Breast epithelium (tissue), 4 donors: Measurements from ENCODE around the gene GSTM5. TPM values are rescaled to one million over a fixed set of nuclear protein-coding genes. Genes with fewer than 3 reads are reported as not detected.
A peak's percentile ranks its signal among the peaks of the same experiment; 100 is the strongest.

Experiments
- DNase-seq, 2 donors: peaks; one replicate each; pipeline ENCODE4 v3.0.0-alpha.2; 2019; ENCODE audit warnings: low spot score in 2 of 2
- H3K27ac ChIP-seq, 2 donors: fragments of 200-600 bp; sonication (generic) in 1 of 2; one replicate each; pipeline ENCODE4 v1.5.1; 2016 to 2019; ENCODE audit warnings: mild to moderate bottlenecking in 1 of 2
- H3K27me3 ChIP-seq, 2 donors: fragments of 200-600 bp; sonication (generic) in 1 of 2; one replicate each; pipeline versions ENCODE4 v1.5.1 to v1.6.0; 2017 to 2019; ENCODE audit warnings: control low read depth in 1 of 2, mild to moderate bottlenecking in 1 of 2
- H3K36me3 ChIP-seq: fragments of 200-600 bp; one replicate; pipeline ENCODE4 v1.5.1; 2019
- H3K4me1 ChIP-seq, 2 donors: fragments of 200-600 bp; sonication (generic); one replicate each; pipeline ENCODE4 v1.5.1; 2016 to 2019; ENCODE audit warnings: control low read depth in 1 of 2
- H3K4me3 ChIP-seq, 3 donors: fragments of 200-600 bp; sonication (generic); 1 replicate in 2 of 3; 2 replicates in 1 of 3; pipeline ENCODE4 v1.5.1; 2016 to 2019; ENCODE audit warnings: mild to moderate bottlenecking in 3 of 3, moderate library complexity in 2 of 3
- H3K9me3 ChIP-seq, 2 donors: fragments of 200-600 bp; sonication (generic) in 1 of 2; one replicate each; pipeline ENCODE4 v1.5.1; 2016 to 2019; ENCODE audit warnings: control low read depth in 1 of 2
- CTCF ChIP-seq, 3 donors: fragments of 450-650 bp; IDR thresholded peaks; one replicate each; pipeline ENCODE4 v1.5.1; 2016 to 2017; ENCODE audit warnings: antibody characterized with exemption in 3 of 3, mild to moderate bottlenecking in 3 of 3, moderate library complexity in 3 of 3
- POLR2A ChIP-seq: fragments of 450-650 bp; IDR thresholded peaks from one replicate; pipeline ENCODE4 v1.6.1; 2016; ENCODE audit warnings: antibody characterized with exemption, mild to moderate bottlenecking, moderate library complexity
- POLR2AphosphoS5 ChIP-seq, 3 donors: sonication (generic); formaldehyde crosslinking; IDR thresholded peaks; one replicate each; pipeline ENCODE4 v1.6.1; 2017; ENCODE audit warnings: antibody characterized with exemption in 3 of 3
- intact Hi-C: fragments of 100-400 bp; cut with DNase I; formaldehyde crosslinking; loops from one replicate; pipeline ENCODE4 v1.15.1; 2023; ENCODE audit warnings: low total_unique reads
- total RNA-seq, 3 donors: library from RNA; depleted of rRNA; stranded (reverse); fragments of >200 nt; gene quantifications; one replicate each; pipeline ENCODE4 v1.1.0, GENCODE V29; 2016

The GSTM5 gene
- total RNA-seq, 3 donors from 2014 or later: 1.8 to 4.6 (median 3.6) TPM

DNA sequence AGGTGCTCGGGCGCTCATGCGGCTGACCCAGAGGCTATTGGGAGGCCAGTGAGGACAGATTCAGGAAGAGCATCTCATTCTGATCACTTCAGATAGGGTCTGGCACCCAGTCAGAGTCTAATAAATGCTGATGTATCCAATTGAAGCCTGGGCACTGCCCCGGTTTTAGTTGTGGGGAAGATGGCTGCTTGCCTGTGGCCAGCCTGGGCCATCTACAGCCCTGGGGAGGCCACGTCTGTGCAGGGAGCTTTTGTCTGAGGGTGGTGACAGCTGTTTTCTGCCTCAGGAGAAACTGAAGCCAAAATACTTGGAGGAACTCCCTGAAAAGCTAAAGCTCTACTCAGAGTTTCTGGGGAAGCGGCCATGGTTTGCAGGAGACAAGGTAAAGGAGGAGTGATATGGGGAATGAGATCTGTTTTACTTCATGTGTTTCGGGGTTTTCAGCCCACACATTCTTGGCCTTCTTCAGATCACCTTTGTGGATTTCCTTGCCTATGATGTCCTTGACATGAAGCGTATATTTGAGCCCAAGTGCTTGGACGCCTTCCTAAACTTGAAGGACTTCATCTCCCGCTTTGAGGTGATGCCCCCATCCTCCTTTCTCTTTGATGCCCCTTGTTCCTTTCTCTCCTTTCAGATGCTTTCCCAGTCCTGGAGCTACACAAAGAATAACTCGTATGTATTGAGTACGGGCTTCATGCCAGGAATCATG is 2.8 kb downstream of the GSTM5 start:
- TF ChIP-seq POLR2A: no peak
- Histone ChIP-seq H3K36me3 (no peaks in the 10 kb centered on the region), H3K4me3 (no peak overlapping the region), H3K9me3 (no peaks in the 10 kb centered on the region), H3K27me3 (no peaks in the 10 kb centered on the region), H3K27ac (no peak overlapping the region), H3K4me1 (no peaks in the 10 kb centered on the region)
- intact Hi-C loops: no loop called here
- DNase-seq: no peak

GRCh38 chr1:109716121-109716520 is 4.1 kb downstream of the GSTM5 start:
- Histone ChIP-seq H3K9me3 (no peaks in the 10 kb centered on the region), H3K4me3 (no peak overlapping the region), H3K27ac (peak overlapping the region in 1 of 2 donors; percentile 43), H3K4me1 (no peaks in the 10 kb centered on the region), H3K27me3 (no peaks in the 10 kb centered on the region), H3K36me3 (no peaks in the 10 kb centered on the region)
- TF ChIP-seq CTCF (IDR thresholded peaks at IDR 0.05) (no peak), POLR2A (no peak), POLR2AphosphoS5 (IDR thresholded peaks at IDR 0.05) (no peak)
- intact Hi-C loops: no loop called here
- no peak for DNase-seq

GRCh38 chr1:109716570-109717090 is 4.6 kb downstream of the GSTM5 start:
- intact Hi-C loops: no loop called here
- Histone ChIP-seq H3K27ac (peak overlapping the region; percentile 42 to 43), H3K4me3 (no peak overlapping the region), H3K9me3 (no peaks in the 10 kb centered on the region), H3K4me1 (no peaks in the 10 kb centered on the region), H3K27me3 (no peaks in the 10 kb centered on the region), H3K36me3 (no peaks in the 10 kb centered on the region)
- DNase-seq: no peak
- TF ChIP-seq POLR2A (no peak), CTCF (IDR thresholded peaks at IDR 0.05) (no peak), POLR2AphosphoS5 (IDR thresholded peaks at IDR 0.05) (no peak)

GRCh38 chr1:109717729-109718128 is 5.7 kb downstream of the GSTM5 start:
- Histone ChIP-seq H3K9me3 (no peaks in the 10 kb centered on the region), H3K27me3 (no peaks in the 10 kb centered on the region), H3K4me1 (no peaks in the 10 kb centered on the region), H3K27ac (no peak overlapping the region), H3K4me3 (no peak overlapping the region), H3K36me3 (no peaks in the 10 kb centered on the region)
- intact Hi-C loops: no loop called here
- DNase-seq: no peak
- TF ChIP-seq POLR2A: no peak
- TF ChIP-seq POLR2AphosphoS5 (IDR thresholded peaks at IDR 0.05): no peak

- intact Hi-C loops: no loop called here
- no peak for TF ChIP-seq POLR2AphosphoS5 (IDR thresholded peaks at IDR 0.05)
- no peak for TF ChIP-seq CTCF (IDR thresholded peaks at IDR 0.05)
- TF ChIP-seq POLR2A: no peak
- no peak for DNase-seq
These were observed 6.4 kb downstream of the GSTM5 start for GRCh38 chr1:109718495-109718894.

GRCh38 chr1:109719337-109719837 is 7.3 kb downstream of the GSTM5 start:
- Histone ChIP-seq H3K9me3 (no peaks in the 10 kb centered on the region), H3K36me3 (no peaks in the 10 kb centered on the region), H3K4me1 (no peaks in the 10 kb centered on the region), H3K27me3 (no peaks in the 10 kb centered on the region), H3K4me3 (no peak overlapping the region), H3K27ac (no peak overlapping the region)
- DNase-seq: no peak
- intact Hi-C loops: no loop called here
- TF ChIP-seq POLR2AphosphoS5 (IDR thresholded peaks at IDR 0.05) (no peak), CTCF (IDR thresholded peaks at IDR 0.05) (no peak), POLR2A (no peak)

More at GRCh38 chr1:109718495-109718894, 6.4 kb downstream of the GSTM5 start:
- Histone ChIP-seq H3K36me3 (no peaks in the 10 kb centered on the region), H3K27me3 (no peaks in the 10 kb centered on the region), H3K4me1 (no peaks in the 10 kb centered on the region), H3K4me3 (no peak overlapping the region), H3K9me3 (no peaks in the 10 kb centered on the region), H3K27ac (no peak overlapping the region)
